Right ventricle myocardium inferior (tissue), 1 donor: Measurements from ENCODE around the gene KCNJ5. TPM values are rescaled to one million over a fixed set of nuclear protein-coding genes. Genes with fewer than 3 reads are reported as not detected.

Source experiments
- ATAC-seq: fragments of 200-7000 bp; cut with Tn5 transposase; one replicate; pipeline ENCODE4 v1.9.1; 2020; ENCODE audit warnings: mild to moderate bottlenecking, moderate library complexity
- DNase-seq: peaks from one replicate; pipeline ENCODE4 v3.0.0; 2021; ENCODE audit errors: missing footprints
- intact Hi-C: fragments of 100-400 bp; cut with DNase I; formaldehyde crosslinking; loops from one replicate; pipeline ENCODE4 v1.11.0; 2022
- total RNA-seq: library from RNA; stranded (reverse); fragmentation: NEBNext Ultra II Directional; extraction: Animal tissue kit (Norgen Biotek cat#: 25700); gene quantifications from one replicate; pipeline ENCODE4 v1.2.1, GENCODE V29; 2021
- donor health status: DM: no; HTN: yes; CAD: no; lungs with severe emphysema.

KCNJ5 gene
- total RNA-seq, 1 donor from 2014 or later: 7.5 TPM

DNA sequence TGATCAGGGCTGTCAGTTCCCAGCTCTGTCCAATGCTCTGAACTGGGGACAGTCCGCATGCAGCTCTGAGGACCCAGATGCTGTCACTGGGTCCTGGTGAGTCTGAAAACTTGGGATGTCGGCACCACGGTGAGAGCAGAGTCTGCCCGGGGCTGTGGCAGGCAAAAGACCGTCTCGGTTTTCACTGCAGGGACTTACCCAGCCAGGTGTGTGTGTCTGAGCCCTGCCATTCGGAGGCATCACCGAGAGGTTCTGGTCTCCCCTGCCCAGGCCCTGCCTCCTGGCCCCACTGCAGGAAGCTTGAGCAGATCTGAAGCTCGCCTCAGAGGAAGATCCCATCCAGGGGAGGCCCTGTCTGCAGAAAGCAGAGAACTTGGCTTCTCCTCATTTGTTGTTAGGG lies 46.3 kb downstream of the KCNJ5 start:
- no peak for ATAC-seq
- no peak for DNase-seq
- intact Hi-C loops: no loop called here

DNA sequence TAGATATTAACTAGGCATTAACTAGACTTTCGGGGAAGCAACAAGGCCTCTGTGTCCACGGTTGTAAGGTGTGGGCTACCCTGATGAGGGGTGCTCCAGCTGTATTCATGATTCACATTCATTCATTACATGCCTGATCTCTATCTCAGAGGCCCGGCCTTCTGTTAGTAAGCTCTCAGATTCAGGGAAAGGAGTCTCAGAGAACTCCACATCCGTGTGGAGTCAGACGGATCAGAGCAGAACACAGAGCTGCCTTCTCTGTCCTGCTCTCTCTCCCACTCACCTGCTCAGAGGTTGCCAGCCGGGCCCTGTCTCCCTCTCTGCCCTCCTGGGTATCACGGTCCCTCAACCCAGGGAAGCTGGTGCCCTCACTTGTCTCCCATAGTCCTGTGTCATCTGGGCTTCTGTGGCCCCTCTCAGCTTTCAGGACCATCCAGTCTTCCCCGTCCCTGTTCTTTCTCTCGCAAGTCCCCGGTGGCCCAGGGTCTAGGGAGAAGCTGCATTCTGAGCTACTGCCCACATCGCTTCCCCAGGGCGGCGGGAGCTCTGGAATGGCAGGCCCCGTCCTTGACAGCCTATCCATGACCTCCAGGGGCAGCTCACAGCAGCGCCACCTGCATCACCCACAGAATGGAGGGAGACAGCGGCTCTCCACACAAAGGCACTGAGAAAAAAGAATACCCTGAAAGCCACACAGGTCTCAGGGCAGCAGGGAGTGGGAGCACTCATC lies 47.2 kb downstream of the KCNJ5 start:
- no peak for DNase-seq
- no peak for ATAC-seq
- intact Hi-C loops: no loop called here

DNA sequence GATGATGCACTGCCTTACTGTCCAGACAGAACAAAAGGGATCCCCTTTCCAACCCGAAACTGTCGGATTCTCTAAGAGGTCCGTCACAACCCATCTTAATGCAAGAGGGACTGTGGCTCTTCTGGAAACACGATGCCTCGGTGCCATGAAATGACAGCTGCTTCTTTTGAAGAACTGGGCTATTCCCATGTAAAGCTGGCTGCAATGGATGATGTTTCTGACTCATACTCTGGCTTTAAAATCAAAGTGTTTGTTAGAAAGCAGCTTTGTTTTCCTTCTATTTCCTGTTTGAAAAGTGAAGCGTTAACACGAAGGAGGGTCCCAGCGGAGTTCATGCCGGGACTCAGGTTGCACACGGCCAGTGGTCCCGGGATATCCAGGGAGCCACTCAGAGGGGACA lies 48.4 kb downstream of the KCNJ5 start:
- intact Hi-C loops: no loop called here
- DNase-seq (no peak), ATAC-seq (no peak)

GRCh38 chr11:128940156-128940555 lies 49.0 kb downstream of the KCNJ5 start:
- DNase-seq (no peak), ATAC-seq (no peak)
- intact Hi-C loops: no loop called here

- no peak for DNase-seq
- intact Hi-C loops: no loop called here
Measured at GRCh38 chr11:128940603-128941002, 49.4 kb downstream of the KCNJ5 start.

GRCh38 chr11:128941110-128941509 lies 50.0 kb downstream of the KCNJ5 start:
- DNase-seq (no peak), ATAC-seq (no peak)
- intact Hi-C loops: no loop called here

More at GRCh38 chr11:128940603-128941002, 49.4 kb downstream of the KCNJ5 start:
- ATAC-seq: no peak

- DNase-seq: no peak
- no peak for ATAC-seq
- intact Hi-C loops: no loop called here
Measured at GRCh38 chr11:128941573-128942271, 50.6 kb downstream of the KCNJ5 start.

- intact Hi-C loops: no loop called here
- ATAC-seq: no peak
- no peak for DNase-seq
Measured at GRCh38 chr11:128942272-128942612, 51.1 kb downstream of the KCNJ5 start.

GRCh38 chr11:128942817-128943427 lies 51.8 kb downstream of the KCNJ5 start, which contains the start of gene TP53AIP1:
Gene TP53AIP1, minus strand, starts transcription at chr11:128942871. Its CDS starts 5,053 bp downstream, at chr11:128937818.
- ATAC-seq (peak; percentile 17), DNase-seq (no peak)
- intact Hi-C loops: no loop called here

DNA sequence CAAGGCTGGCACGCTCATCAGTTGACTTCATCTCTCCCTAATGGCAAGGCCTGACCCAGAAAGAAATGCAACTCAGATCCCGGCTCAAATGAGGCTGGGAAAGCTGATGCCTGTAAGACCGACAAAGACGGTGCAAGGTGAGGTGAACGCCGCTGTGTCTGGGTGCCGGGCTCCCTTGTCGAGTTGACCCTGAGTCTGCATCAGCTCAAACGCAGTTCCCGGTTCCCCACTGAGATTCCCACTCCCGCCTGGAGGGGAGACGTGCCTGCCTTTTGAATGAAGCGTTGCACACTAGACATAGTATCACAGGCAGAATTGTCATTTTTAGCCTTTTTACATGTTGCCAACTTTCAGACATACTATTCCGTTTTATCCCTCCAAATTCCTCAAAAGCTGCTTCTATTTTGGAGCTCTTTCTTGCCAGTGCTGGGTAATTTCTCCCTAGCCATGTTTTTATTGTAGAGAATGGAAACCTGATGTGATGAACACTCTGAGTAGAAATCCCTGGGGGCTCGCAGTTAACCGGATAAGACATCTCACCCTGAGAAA lies 52.3 kb downstream of the KCNJ5 start:
- ATAC-seq (no peak), DNase-seq (no peak)
- intact Hi-C loops: no loop called here

DNA sequence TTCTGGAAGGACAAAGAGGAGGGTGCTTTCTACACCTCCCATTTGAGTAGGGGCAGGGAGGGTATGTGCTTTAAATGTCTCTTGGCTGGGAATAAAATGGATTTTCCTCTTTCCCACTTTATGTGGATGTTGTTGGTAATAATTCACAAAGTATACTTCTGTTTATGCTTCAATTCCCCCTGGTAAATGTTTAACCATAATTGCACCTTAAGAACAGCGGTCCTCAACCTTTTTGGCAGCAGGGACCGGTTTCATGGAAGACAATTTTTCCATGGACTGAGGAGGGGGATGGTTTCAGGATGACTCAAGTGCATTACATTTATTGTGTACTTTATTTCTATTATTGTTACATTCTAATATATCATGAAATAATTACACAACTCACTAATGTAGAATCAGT lies 55.5 kb downstream of the KCNJ5 start:
- ATAC-seq (no peak), DNase-seq (no peak)
- intact Hi-C loops: no loop called here

- DNase-seq: no peak
- intact Hi-C loops: no loop called here
- no peak for ATAC-seq
Measured at GRCh38 chr11:128947773-128948172, 56.6 kb downstream of the KCNJ5 start.

- DNase-seq: no peak
- peak; percentile 46 for ATAC-seq
- intact Hi-C loops: no loop called here
Measured at GRCh38 chr11:128948583-128948982, 57.4 kb downstream of the KCNJ5 start.

- no peak for ATAC-seq
- no peak for DNase-seq
- intact Hi-C loops: loop anchor here (10.0 kb wide), 1 partner anchor 915 kb away; no protein-coding TSS in a partner anchor
Measured at GRCh38 chr11:128949791-128950454, 58.8 kb downstream of the KCNJ5 start.

DNA sequence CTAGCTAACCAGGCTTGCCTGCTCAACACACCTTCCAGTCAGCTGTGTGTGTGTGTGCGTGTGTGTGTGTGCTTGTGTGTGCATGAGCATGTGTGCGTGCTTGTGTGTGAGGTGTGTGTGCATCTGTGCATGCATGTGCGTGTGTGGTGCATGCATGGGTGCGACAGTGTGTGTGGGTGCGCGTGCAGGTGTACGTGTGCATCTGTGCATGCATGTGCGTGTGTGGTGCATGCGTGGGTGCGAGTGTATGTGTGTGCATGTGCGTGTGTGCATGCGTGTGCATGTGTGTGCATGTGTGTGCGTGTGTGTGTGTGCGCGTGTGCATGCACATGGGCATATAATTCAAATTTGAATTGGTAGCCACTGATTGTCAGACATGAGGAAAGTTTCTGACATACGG lies 62.0 kb downstream of the KCNJ5 start:
- intact Hi-C loops: loop anchor here (10.0 kb wide), 1 partner anchor 918 kb away; no protein-coding TSS in a partner anchor
- no peak for DNase-seq
- ATAC-seq: no peak

DNA sequence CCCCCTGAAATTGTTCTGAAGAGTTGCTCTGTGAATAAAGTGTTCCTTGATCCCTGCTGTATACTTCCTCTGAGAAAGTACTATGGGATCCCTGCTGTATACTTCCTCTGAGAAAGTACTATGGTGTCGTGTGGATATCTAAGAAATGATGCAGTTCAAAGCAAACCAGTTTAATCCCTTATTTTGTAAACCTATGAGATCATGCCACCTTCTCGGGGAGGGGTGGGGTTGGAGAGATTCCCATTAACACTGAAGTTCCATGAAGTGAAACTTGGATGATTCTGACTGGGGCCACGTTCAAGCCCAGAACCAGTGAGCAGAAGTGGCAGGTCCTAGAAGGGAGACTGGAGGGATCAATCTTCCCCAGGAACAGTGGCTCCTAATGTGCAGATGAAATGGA lies 64.5 kb downstream of the KCNJ5 start:
- ATAC-seq: no peak
- no peak for DNase-seq
- intact Hi-C loops: loop anchor here (1.0 to 10.0 kb wide), 2 partner anchors 71 to 921 kb away; no protein-coding TSS in a partner anchor

- intact Hi-C loops: loop anchor here (1.0 to 10.0 kb wide), 2 partner anchors 72 to 922 kb away; no protein-coding TSS in a partner anchor
- peak; percentile 69 for ATAC-seq
- no peak for DNase-seq
Measured at GRCh38 chr11:128956401-128957201, 65.4 kb downstream of the KCNJ5 start.

GRCh38 chr11:128957202-128957482 lies 66.0 kb downstream of the KCNJ5 start:
- ATAC-seq (no peak), DNase-seq (no peak)
- intact Hi-C loops: loop anchor here (10.0 kb wide), 1 partner anchor 922 kb away; no protein-coding TSS in a partner anchor
